ENCODE data around the gene POLD1. TPM values are rescaled to one million over a fixed set of nuclear protein-coding genes. Genes with fewer than 3 reads are reported as not detected.

The POLD1 gene
- total and polyA plus RNA-seq, 4 donors, result 7.5 to 57.1 (median 8.2) TPM

DNA sequence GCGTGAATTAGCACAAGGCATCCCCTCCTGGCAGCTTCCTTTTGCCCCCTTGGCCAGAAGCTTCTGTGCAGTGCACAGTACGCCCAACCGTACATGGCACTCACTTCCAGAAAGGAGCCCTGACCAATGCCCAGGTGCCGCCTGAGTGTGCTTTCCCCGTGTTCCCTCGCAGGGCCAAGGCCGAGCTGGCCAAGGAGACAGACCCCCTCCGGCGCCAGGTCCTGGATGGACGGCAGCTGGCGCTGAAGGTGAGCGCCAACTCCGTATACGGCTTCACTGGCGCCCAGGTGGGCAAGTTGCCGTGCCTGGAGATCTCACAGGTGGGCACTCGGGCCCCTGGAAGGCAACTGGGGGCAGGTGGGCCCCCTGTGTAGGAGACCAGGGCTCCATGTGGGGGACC, 25.2 kb downstream of the POLD1 start:
- Histone ChIP-seq H3K4me1 (ENCODE audit: control insufficient read depth in 4 of 4, insufficient read depth in 4 of 4, low read length in 3 of 4) (no peaks in the 10 kb centered on the region), H3K9ac (ENCODE audit: low read depth in 1 of 2, low read length in 2 of 2) (no peak overlapping the region), H3K36me3 (ENCODE audit: control insufficient read depth in 4 of 4, insufficient read depth in 3 of 4, low read depth in 1 of 4, low read length in 3 of 4) (peaks cover 0 to 6% (median 1%) of the 10 kb centered on the region in 4 donors), H3K9me3 (ENCODE audit: control insufficient read depth in 4 of 4, low read length in 3 of 4) (no peaks in the 10 kb centered on the region), H3K27ac (ENCODE audit: low read depth in 1 of 2, low read length in 2 of 2) (no peak overlapping the region), H3K4me3 (ENCODE audit: low read depth in 1 of 3, low read length in 3 of 3) (no peak overlapping the region), H3K27me3 (ENCODE audit: control insufficient read depth in 4 of 4, insufficient read depth in 4 of 4, low read length in 3 of 4) (no peaks in the 10 kb centered on the region)
- no peak for DNase-seq (ENCODE audit: low spot score)
- TF ChIP-seq, protein P1, sequence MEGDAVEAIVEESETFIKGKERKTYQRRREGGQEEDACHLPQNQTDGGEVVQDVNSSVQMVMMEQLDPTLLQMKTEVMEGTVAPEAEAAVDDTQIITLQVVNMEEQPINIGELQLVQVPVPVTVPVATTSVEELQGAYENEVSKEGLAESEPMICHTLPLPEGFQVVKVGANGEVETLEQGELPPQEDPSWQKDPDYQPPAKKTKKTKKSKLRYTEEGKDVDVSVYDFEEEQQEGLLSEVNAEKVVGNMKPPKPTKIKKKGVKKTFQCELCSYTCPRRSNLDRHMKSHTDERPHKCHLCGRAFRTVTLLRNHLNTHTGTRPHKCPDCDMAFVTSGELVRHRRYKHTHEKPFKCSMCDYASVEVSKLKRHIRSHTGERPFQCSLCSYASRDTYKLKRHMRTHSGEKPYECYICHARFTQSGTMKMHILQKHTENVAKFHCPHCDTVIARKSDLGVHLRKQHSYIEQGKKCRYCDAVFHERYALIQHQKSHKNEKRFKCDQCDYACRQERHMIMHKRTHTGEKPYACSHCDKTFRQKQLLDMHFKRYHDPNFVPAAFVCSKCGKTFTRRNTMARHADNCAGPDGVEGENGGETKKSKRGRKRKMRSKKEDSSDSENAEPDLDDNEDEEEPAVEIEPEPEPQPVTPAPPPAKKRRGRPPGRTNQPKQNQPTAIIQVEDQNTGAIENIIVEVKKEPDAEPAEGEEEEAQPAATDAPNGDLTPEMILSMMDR (IDR thresholded peaks at IDR 0.05; ENCODE audit: low read depth, low read length, missing input control), result no peak
- no peak for TF ChIP-seq GABPA (IDR thresholded peaks at IDR 0.05 in 1 of 2, conservative IDR thresholded peaks at IDR 0.05 in 1 of 2)
- 99% methylated on average over 17 of the region's 17 CpGs for WGBS

DNA sequence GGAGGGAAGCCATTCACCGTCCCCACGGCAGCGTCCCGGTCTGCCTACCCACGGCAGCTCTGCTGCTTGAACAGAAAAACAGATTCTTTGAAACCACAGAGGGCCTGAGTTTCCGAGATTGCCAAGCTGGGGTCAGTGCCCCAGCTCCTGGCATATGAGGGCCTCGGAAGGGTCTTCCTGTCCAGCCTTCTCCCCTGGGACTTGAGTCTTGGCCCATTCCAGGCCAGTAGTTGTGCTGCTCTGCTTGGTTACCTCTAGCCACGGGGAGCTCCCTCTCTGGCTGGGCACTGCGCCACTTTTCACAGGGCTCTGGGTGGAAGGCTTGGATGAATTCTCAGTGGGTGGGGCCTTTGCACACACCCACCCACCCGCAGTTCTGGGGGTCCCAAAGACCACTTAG, 26.0 kb downstream of the POLD1 start:
- no peak overlapping the region for H3K9ac ChIP-seq (ENCODE audit: low read depth in 1 of 2, low read length in 2 of 2)
- no peak overlapping the region for H3K27ac ChIP-seq (ENCODE audit: low read depth in 1 of 2, low read length in 2 of 2)
- H3K36me3 ChIP-seq (ENCODE audit: control insufficient read depth in 4 of 4, insufficient read depth in 3 of 4, low read depth in 1 of 4, low read length in 3 of 4), result peaks cover 0 to 6% (median 1%) of the 10 kb centered on the region in 4 donors
- 88% methylated on average over 10 of the region's 10 CpGs for WGBS
- DNase-seq (ENCODE audit: low spot score), result no peak
- no peaks in the 10 kb centered on the region for H3K27me3 ChIP-seq (ENCODE audit: control insufficient read depth in 4 of 4, insufficient read depth in 4 of 4, low read length in 3 of 4)
- no peak overlapping the region for H3K4me3 ChIP-seq (ENCODE audit: low read depth in 1 of 3, low read length in 3 of 3)
- TF ChIP-seq HNF4G (IDR thresholded peaks at IDR 0.05) (no peak), EGR1 (IDR thresholded peaks at IDR 0.05; ENCODE audit: low read depth in 2 of 2) (no peak), HNF4A (conservative IDR thresholded peaks at IDR 0.05) (no peak), FOXA1 (IDR thresholded peaks at IDR 0.05) (no peak), YY1 (IDR thresholded peaks at IDR 0.05) (no peak), JUND (IDR thresholded peaks at IDR 0.05) (no peak), RAD21 (IDR thresholded peaks at IDR 0.05) (no peak)
- TF ChIP-seq, protein P1 (IDR thresholded peaks at IDR 0.05; ENCODE audit: low read depth, low read length, missing input control), result no peak
- TF ChIP-seq, protein P2, sequence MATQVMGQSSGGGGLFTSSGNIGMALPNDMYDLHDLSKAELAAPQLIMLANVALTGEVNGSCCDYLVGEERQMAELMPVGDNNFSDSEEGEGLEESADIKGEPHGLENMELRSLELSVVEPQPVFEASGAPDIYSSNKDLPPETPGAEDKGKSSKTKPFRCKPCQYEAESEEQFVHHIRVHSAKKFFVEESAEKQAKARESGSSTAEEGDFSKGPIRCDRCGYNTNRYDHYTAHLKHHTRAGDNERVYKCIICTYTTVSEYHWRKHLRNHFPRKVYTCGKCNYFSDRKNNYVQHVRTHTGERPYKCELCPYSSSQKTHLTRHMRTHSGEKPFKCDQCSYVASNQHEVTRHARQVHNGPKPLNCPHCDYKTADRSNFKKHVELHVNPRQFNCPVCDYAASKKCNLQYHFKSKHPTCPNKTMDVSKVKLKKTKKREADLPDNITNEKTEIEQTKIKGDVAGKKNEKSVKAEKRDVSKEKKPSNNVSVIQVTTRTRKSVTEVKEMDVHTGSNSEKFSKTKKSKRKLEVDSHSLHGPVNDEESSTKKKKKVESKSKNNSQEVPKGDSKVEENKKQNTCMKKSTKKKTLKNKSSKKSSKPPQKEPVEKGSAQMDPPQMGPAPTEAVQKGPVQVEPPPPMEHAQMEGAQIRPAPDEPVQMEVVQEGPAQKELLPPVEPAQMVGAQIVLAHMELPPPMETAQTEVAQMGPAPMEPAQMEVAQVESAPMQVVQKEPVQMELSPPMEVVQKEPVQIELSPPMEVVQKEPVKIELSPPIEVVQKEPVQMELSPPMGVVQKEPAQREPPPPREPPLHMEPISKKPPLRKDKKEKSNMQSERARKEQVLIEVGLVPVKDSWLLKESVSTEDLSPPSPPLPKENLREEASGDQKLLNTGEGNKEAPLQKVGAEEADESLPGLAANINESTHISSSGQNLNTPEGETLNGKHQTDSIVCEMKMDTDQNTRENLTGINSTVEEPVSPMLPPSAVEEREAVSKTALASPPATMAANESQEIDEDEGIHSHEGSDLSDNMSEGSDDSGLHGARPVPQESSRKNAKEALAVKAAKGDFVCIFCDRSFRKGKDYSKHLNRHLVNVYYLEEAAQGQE (IDR thresholded peaks at IDR 0.05), result no peak
- TF ChIP-seq, protein P3, sequence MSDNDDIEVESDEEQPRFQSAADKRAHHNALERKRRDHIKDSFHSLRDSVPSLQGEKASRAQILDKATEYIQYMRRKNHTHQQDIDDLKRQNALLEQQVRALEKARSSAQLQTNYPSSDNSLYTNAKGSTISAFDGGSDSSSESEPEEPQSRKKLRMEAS (IDR thresholded peaks at IDR 0.05), result no peak
- TF ChIP-seq, protein P4, sequence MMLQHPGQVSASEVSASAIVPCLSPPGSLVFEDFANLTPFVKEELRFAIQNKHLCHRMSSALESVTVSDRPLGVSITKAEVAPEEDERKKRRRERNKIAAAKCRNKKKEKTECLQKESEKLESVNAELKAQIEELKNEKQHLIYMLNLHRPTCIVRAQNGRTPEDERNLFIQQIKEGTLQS (IDR thresholded peaks at IDR 0.05), result no peak
- TF ChIP-seq, protein P5, sequence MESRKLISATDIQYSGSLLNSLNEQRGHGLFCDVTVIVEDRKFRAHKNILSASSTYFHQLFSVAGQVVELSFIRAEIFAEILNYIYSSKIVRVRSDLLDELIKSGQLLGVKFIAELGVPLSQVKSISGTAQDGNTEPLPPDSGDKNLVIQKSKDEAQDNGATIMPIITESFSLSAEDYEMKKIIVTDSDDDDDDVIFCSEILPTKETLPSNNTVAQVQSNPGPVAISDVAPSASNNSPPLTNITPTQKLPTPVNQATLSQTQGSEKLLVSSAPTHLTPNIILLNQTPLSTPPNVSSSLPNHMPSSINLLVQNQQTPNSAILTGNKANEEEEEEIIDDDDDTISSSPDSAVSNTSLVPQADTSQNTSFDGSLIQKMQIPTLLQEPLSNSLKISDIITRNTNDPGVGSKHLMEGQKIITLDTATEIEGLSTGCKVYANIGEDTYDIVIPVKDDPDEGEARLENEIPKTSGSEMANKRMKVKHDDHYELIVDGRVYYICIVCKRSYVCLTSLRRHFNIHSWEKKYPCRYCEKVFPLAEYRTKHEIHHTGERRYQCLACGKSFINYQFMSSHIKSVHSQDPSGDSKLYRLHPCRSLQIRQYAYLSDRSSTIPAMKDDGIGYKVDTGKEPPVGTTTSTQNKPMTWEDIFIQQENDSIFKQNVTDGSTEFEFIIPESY (IDR thresholded peaks at IDR 0.05), result no peak
- H3K9me3 ChIP-seq (ENCODE audit: control insufficient read depth in 4 of 4, low read length in 3 of 4), result no peaks in the 10 kb centered on the region
- no peaks in the 10 kb centered on the region for H3K4me1 ChIP-seq (ENCODE audit: control insufficient read depth in 4 of 4, insufficient read depth in 4 of 4, low read length in 3 of 4)

All from liver (tissue), 9 donors.